T-cell (primary cell): Measurements from ENCODE around the gene PLEKHF1. TPM values are rescaled to one million over a fixed set of nuclear protein-coding genes. Genes with fewer than 3 reads are reported as not detected.

ENCODE experiments used
- ATAC-seq, 4 experiments: fragments of 200-7000 bp in 3 of 4; fragments of 150-1000 bp in 1 of 4; cut with Tn5 transposase; replicated peaks in 1 of 4; 1 replicate in 3 of 4; 2 replicates in 1 of 4; pipeline ENCODE4 v1.10.0; 2021; ENCODE audit warnings: moderate library complexity in 3 of 4, mild to moderate bottlenecking in 2 of 4, moderate number of reproducible peaks in 1 of 4
- CTCF ChIA-PET, 2 donors: fragments of 300-600 bp; sonication (Branson Sonifier 250); formaldehyde crosslinking; loops; one replicate each; lab custom pipeline; 2022; ENCODE audit warnings: antibody characterized with exemption in 2 of 2; lab: Charles Lee
- POLR2A ChIA-PET, 2 donors: fragments of 300-600 bp; sonication (Branson Sonifier 250); formaldehyde crosslinking; loops; one replicate each; lab custom pipeline; 2022; ENCODE audit warnings: antibody characterized with exemption in 2 of 2; lab: Charles Lee
- DNase-seq, 35 experiments: peaks; one replicate each; pipeline versions ENCODE4 v3.0.0 to v3.0.0-alpha.2; 2013 to 2023
- H3K27ac ChIP-seq: one replicate; pipeline ENCODE4 v1.5.1; 2013; ENCODE audit warnings: low read length
- H3K27me3 ChIP-seq, 2 experiments: replicated peaks in 1 of 2; 1 replicate in 1 of 2; 2 replicates in 1 of 2; pipeline versions ENCODE4 v1.6.1 to v1.7.0; 2013; ENCODE audit warnings: low read length in 1 of 2, mixed read lengths in 1 of 2; ENCODE audit not compliant: control insufficient read depth in 2 of 2, insufficient read depth in 2 of 2; ENCODE audit errors: extremely low read depth in 1 of 2
- H3K36me3 ChIP-seq, 2 donors: 1 replicate in 1 of 2; 2 replicates in 1 of 2; pipeline versions ENCODE4 v1.6.1 to v1.7.0; 2013; ENCODE audit warnings: low read length in 1 of 2; ENCODE audit not compliant: control insufficient read depth in 2 of 2, insufficient read depth in 1 of 2; ENCODE audit errors: extremely low read depth in 1 of 2
- H3K4me1 ChIP-seq, 2 experiments: 1 replicate in 1 of 2; 2 replicates in 1 of 2; pipeline versions ENCODE4 v1.6.1 to v1.7.0; 2013; ENCODE audit warnings: low read length in 2 of 2, mixed read lengths in 1 of 2; ENCODE audit not compliant: insufficient read depth in 2 of 2, control insufficient read depth in 1 of 2; ENCODE audit errors: extremely low read depth in 1 of 2
- H3K4me3 ChIP-seq, 2 donors: 1 replicate in 1 of 2; 2 replicates in 1 of 2; pipeline versions ENCODE4 v1.5.1 to v1.7.0; 2013; ENCODE audit warnings: mild to moderate bottlenecking in 2 of 2, low read length in 1 of 2, moderate library complexity in 1 of 2; ENCODE audit not compliant: control insufficient read depth in 1 of 2; ENCODE audit errors: extremely low read depth in 1 of 2
- H3K9me3 ChIP-seq: 2 replicates; pipeline ENCODE4 v1.7.0; 2013
- H3K27ac Mint-ChIP-seq, 2 donors: one replicate each; pipeline ENCODE4 v1.8.0; 2020 to 2021; ENCODE audit warnings: mild to moderate bottlenecking in 2 of 2, mixed read lengths in 2 of 2
- H3K27me3 Mint-ChIP-seq, 2 donors: one replicate each; pipeline ENCODE4 v1.8.0; 2021 to 2022; ENCODE audit warnings: mixed read lengths in 2 of 2
- H3K36me3 Mint-ChIP-seq: one replicate; pipeline ENCODE4 v1.8.0; 2021; ENCODE audit warnings: mixed read lengths
- H3K4me1 Mint-ChIP-seq, 3 donors: one replicate each; pipeline ENCODE4 v1.8.0; 2020 to 2022; ENCODE audit warnings: mixed read lengths in 3 of 3, mild to moderate bottlenecking in 1 of 3
- H3K4me3 Mint-ChIP-seq, 3 donors: one replicate each; pipeline ENCODE4 v1.8.0; 2020 to 2022; ENCODE audit warnings: mild to moderate bottlenecking in 3 of 3, mixed read lengths in 3 of 3, moderate library complexity in 3 of 3
- H3K9me3 Mint-ChIP-seq, 3 donors: one replicate each; pipeline ENCODE4 v1.8.0; 2020 to 2022; ENCODE audit warnings: mixed read lengths in 3 of 3
- WGBS: methylation state at CpG from one replicate; pipeline ENCODE4 v1.1.5; 2013; ENCODE audit warnings: missing lambda C conversion rate; ENCODE audit not compliant: insufficient coverage; 5-methylcytosine and 5-hydroxymethylcytosine counted together
- total RNA-seq, 35 experiments: library from RNA in 6 of 35; stranded (reverse) in 6 of 35; fragments of 120-200 nt in 1 of 35; gene quantifications; one replicate each; pipeline versions ENCODE4 v1.2.1 to v1.2.4 and lab custom pipeline; 2013 to 2026

The PLEKHF1 gene
- total RNA-seq, 5 donors from 2014 or later (not counting 1 experiment from before 2014, with no cell fraction given) = 13.2 to 42.6 (median 34.5) TPM

- H3K4me1 Mint-ChIP-seq = peaks cover 13 to 21% (median 21%) of the 10 kb centered on the region in 3 donors
- H3K27ac Mint-ChIP-seq = no peak overlapping the region
- ChIA-PET POLR2A (no interaction called here), CTCF (interaction anchor here in 1 of 2 donors (0.6 kb wide), 1 partner anchor 14 kb away, joined by 3 read pairs; no protein-coding TSS in a partner anchor)
- H3K27me3 Mint-ChIP-seq = no peaks in the 10 kb centered on the region
- H3K9me3 ChIP-seq = no peaks in the 10 kb centered on the region
- DNase-seq = no peak
- no peak for ATAC-seq
- H3K36me3 Mint-ChIP-seq = peaks cover 20% of the 10 kb centered on the region
- no peaks in the 10 kb centered on the region for H3K27me3 ChIP-seq
- H3K27ac ChIP-seq = no peak overlapping the region
- H3K4me1 ChIP-seq = peaks cover 0 to 8% of the 10 kb centered on the region in 2 experiments
- no peak overlapping the region for H3K4me3 Mint-ChIP-seq
- H3K4me3 ChIP-seq = no peak overlapping the region
- no peaks in the 10 kb centered on the region for H3K9me3 Mint-ChIP-seq
- peaks cover 11 to 46% of the 10 kb centered on the region in 2 donors for H3K36me3 ChIP-seq
- WGBS = 96% methylated on average over 26 of the region's 30 CpGs
Observed at GRCh38 chr19:29702161-29702962, 37.1 kb downstream of the PLEKHF1 start.

GRCh38 chr19:29702963-29703320 is 37.7 kb downstream of the PLEKHF1 start:
- no peak for ATAC-seq
- Histone ChIP-seq H3K27ac (no peak overlapping the region), H3K27me3 (no peaks in the 10 kb centered on the region), H3K9me3 (no peaks in the 10 kb centered on the region), H3K36me3 (peaks cover 11 to 49% of the 10 kb centered on the region in 2 donors), H3K4me3 (no peak overlapping the region), H3K4me1 (peaks cover 0 to 10% of the 10 kb centered on the region in 2 experiments)
- no peak for DNase-seq
- no peak overlapping the region for H3K4me3 Mint-ChIP-seq
- peaks cover 25% of the 10 kb centered on the region for H3K36me3 Mint-ChIP-seq
- ChIA-PET CTCF (interaction anchor here in 1 of 2 donors (0.7 kb wide), 2 partner anchors 21 to 93 kb away, joined by 6 to 9 read pairs; no protein-coding TSS in a partner anchor), POLR2A (no interaction called here)
- H3K27me3 Mint-ChIP-seq = no peaks in the 10 kb centered on the region
- no peaks in the 10 kb centered on the region for H3K9me3 Mint-ChIP-seq
- H3K27ac Mint-ChIP-seq = no peak overlapping the region
- 93% methylated on average over 5 of the region's 9 CpGs for WGBS
- H3K4me1 Mint-ChIP-seq = peaks cover 13 to 25% (median 23%) of the 10 kb centered on the region in 3 donors

GRCh38 chr19:29704562-29705558 is 39.6 kb downstream of the PLEKHF1 start:
- ChIA-PET POLR2A (interaction anchor here in 1 of 2 donors (1.0 kb wide), 1 partner anchor 94 kb away, joined by 4 read pairs; no protein-coding TSS in a partner anchor), CTCF (interaction anchor here in 1 of 2 donors (0.6 to 1.4 kb wide), 3 partner anchors 9 to 24 kb away, joined by 3 to 4 read pairs (median 3); no protein-coding TSS in a partner anchor)
- Histone ChIP-seq H3K27me3 (no peaks in the 10 kb centered on the region), H3K36me3 (peaks cover 11 to 56% of the 10 kb centered on the region in 2 donors), H3K4me1 (peaks cover 5 to 28% of the 10 kb centered on the region in 2 experiments), H3K9me3 (no peaks in the 10 kb centered on the region), H3K27ac (peak overlapping the region; percentile 14), H3K4me3 (no peak overlapping the region)
- Mint-ChIP-seq H3K36me3 (peaks cover 26% of the 10 kb centered on the region), H3K27me3 (no peaks in the 10 kb centered on the region), H3K4me3 (no peak overlapping the region), H3K27ac (peak overlapping the region; percentile 83 to 86), H3K9me3 (no peaks in the 10 kb centered on the region), H3K4me1 (peaks cover 29 to 40% (median 34%) of the 10 kb centered on the region in 3 donors)
- 81% methylated on average over 10 of the region's 14 CpGs for WGBS
- ATAC-seq = peak in 1 of 4 experiments; percentile 51
- no peak for DNase-seq

GRCh38 chr19:29705706-29706105 is 40.4 kb downstream of the PLEKHF1 start:
- no peak for DNase-seq
- Histone ChIP-seq H3K4me3 (no peak overlapping the region), H3K9me3 (no peaks in the 10 kb centered on the region), H3K36me3 (peaks cover 11 to 59% of the 10 kb centered on the region in 2 donors), H3K27me3 (no peaks in the 10 kb centered on the region), H3K4me1 (peaks cover 14 to 37% of the 10 kb centered on the region in 2 experiments), H3K27ac (no peak overlapping the region)
- no peak overlapping the region for H3K4me3 Mint-ChIP-seq
- H3K27me3 Mint-ChIP-seq = no peaks in the 10 kb centered on the region
- ChIA-PET POLR2A (interaction anchor here in 1 of 2 donors (1.0 kb wide), 1 partner anchor 95 kb away, joined by 4 read pairs; no protein-coding TSS in a partner anchor), CTCF (interaction anchor here (0.5 to 1.1 kb wide), 4 partner anchors 9 to 16 kb away, joined by 3 to 5 read pairs (median 4); no protein-coding TSS in a partner anchor)
- H3K4me1 Mint-ChIP-seq = peaks cover 38 to 48% (median 42%) of the 10 kb centered on the region in 3 donors
- 93% methylated on average over 5 of the region's 9 CpGs for WGBS
- H3K36me3 Mint-ChIP-seq = peaks cover 28% of the 10 kb centered on the region
- H3K27ac Mint-ChIP-seq = peak overlapping the region; percentile 15 to 28
- ATAC-seq = no peak
- no peaks in the 10 kb centered on the region for H3K9me3 Mint-ChIP-seq

- Histone ChIP-seq H3K27me3 (no peaks in the 10 kb centered on the region), H3K27ac (no peak overlapping the region), H3K4me1 (peaks cover 17 to 46% of the 10 kb centered on the region in 2 experiments), H3K36me3 (peaks cover 11 to 56% of the 10 kb centered on the region in 2 donors), H3K4me3 (no peak overlapping the region), H3K9me3 (no peaks in the 10 kb centered on the region)
- ChIA-PET POLR2A (no interaction called here), CTCF (interaction anchor here (0.8 to 1.1 kb wide), 2 partner anchors 10 to 15 kb away, joined by 5 read pairs; no protein-coding TSS in a partner anchor)
- peaks cover 46 to 57% (median 52%) of the 10 kb centered on the region in 3 donors for H3K4me1 Mint-ChIP-seq
- no peak overlapping the region for H3K4me3 Mint-ChIP-seq
- no peak for DNase-seq
- H3K27ac Mint-ChIP-seq = peak overlapping the region in 1 of 2 donors; percentile 22
- no peak for ATAC-seq
- WGBS = 90% methylated on average over 4 of the region's 6 CpGs
- no peaks in the 10 kb centered on the region for H3K27me3 Mint-ChIP-seq
- H3K9me3 Mint-ChIP-seq = no peaks in the 10 kb centered on the region
- H3K36me3 Mint-ChIP-seq = peaks cover 28% of the 10 kb centered on the region
Observed at GRCh38 chr19:29706635-29707034, 41.4 kb downstream of the PLEKHF1 start.
